ENCODE results near the gene GAGE10. TPM values are rescaled to one million over a fixed set of nuclear protein-coding genes. Genes with fewer than 3 reads are reported as not detected.

Gene GAGE10
- total and polyA plus RNA-seq, 2 donors (not counting 3 experiments of a cell fraction or from before 2014, with no cell fraction given), result not detected

DNA sequence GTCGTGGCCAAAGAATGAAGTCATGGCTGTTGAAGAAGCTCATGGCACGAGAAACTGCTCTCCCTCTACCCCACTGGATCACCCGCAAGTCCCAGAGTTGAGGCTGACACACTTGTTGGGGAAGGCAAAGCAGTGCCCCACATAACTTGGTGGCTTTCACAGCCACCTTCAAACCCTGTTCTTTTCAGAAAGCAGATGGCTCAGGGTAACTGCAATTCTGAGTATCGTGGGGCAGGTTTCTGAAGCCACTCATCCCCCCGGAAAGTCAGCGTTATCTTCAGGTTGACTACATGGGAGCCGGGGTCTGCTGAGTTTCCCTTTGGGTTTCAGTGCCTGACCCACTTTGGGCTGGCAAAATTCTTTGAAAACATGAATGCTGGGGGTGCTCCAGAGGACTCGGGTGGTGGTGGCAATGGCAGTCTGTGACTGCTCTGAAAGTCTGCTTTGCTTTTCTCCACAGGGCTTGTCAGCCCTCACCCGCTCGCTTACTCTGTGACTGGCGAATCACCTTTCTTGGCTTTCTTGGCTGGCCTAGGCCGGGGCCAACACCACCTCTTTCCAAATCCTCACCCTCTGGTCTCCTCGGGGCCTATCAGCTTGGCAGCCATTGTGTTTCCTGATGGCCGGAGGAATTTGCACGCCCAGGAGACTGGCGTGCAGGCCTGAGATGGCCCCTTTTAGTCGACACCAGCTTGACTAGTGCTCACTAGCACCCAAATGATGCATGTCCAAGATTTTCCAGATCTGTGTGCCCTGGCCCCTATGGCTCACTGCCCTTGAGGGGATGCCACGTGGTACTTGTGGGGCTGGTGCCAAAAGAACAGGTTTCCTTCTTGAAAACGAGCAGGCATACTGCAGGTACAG lies 26.5 kb upstream of the GAGE10 start:
- no peak overlapping the region for H3K4me2 ChIP-seq (ENCODE audit: insufficient read depth, low read length)
- FAIRE-seq (peak; percentile 35), DNase-seq (ENCODE audit: low read depth, low spot score) (no peak)
- peaks cover 4% of the 10 kb centered on the region for H3K79me2 ChIP-seq (ENCODE audit: control insufficient read depth, insufficient read depth, low read length)
- H3K9me1 ChIP-seq (replicated peaks; ENCODE audit: control insufficient read depth, extremely low read depth, insufficient read depth, low read length), result no peaks in the 10 kb centered on the region
- H3K27ac ChIP-seq (ENCODE audit: insufficient read depth, low read depth, low read length), result no peak overlapping the region
- no TSS peak for BruUV-seq (replicated peaks)
- no peaks in the 10 kb centered on the region for H3K36me3 ChIP-seq (ENCODE audit: control insufficient read depth in 2 of 2, extremely low read depth in 1 of 2, insufficient read depth in 2 of 2, low read length in 2 of 2)
- POLR2A ChIA-PET, result no interaction called here
- TF ChIP-seq, protein P1, sequence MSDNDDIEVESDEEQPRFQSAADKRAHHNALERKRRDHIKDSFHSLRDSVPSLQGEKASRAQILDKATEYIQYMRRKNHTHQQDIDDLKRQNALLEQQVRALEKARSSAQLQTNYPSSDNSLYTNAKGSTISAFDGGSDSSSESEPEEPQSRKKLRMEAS (IDR thresholded peaks at IDR 0.05; ENCODE audit: insufficient read depth, insufficient read length), result no peak
- TF ChIP-seq POLR2AphosphoS5 (IDR thresholded peaks at IDR 0.05; ENCODE audit: insufficient read depth, low read depth, low read length) (no peak), POLR2A (IDR thresholded peaks at IDR 0.05; ENCODE audit: low read depth, low read length) (no peak), MYC (IDR thresholded peaks at IDR 0.05; ENCODE audit: low read depth, low read length) (no peak), JUN (IDR thresholded peaks at IDR 0.05; ENCODE audit: borderline replicate concordance, insufficient read depth, insufficient read length, low read depth) (no peak)
- CTCF ChIA-PET, result no interaction called here
- no peaks in the 10 kb centered on the region for H3K4me1 ChIP-seq (ENCODE audit: control insufficient read depth, extremely low read depth, insufficient read depth, low read length)
- dilution Hi-C loops (cut with MboI; ENCODE audit: extremely low pct_ligation_motif_present, low sequenced_read_pairs) (no loop called here), intact Hi-C loops (cut with micrococcal nuclease) (loop anchor here (5.0 kb wide), 1 partner anchor 560 kb away; no protein-coding TSS in a partner anchor)
- H3K4me3 ChIP-seq (replicated peaks in 1 of 3; ENCODE audit: insufficient read depth in 1 of 3, low read depth in 1 of 3, low read length in 3 of 3), result no peak overlapping the region
- H2AFZ ChIP-seq (ENCODE audit: low read depth, low read length), result no peak overlapping the region
- H4K20me1 ChIP-seq (replicated peaks; ENCODE audit: control insufficient read depth, extremely low read depth, insufficient read depth, low read length), result no peaks in the 10 kb centered on the region
- H3K27me3 ChIP-seq (ENCODE audit: control insufficient read depth in 2 of 2, insufficient read depth in 2 of 2, low read length in 2 of 2), result no peaks in the 10 kb centered on the region
- H3K9ac ChIP-seq (replicated peaks; ENCODE audit: extremely low read depth, insufficient read depth, low read length), result no peak overlapping the region
- no peaks in the 10 kb centered on the region for H3K9me3 ChIP-seq (replicated peaks; ENCODE audit: control insufficient read depth, insufficient read depth, low read length)

DNA sequence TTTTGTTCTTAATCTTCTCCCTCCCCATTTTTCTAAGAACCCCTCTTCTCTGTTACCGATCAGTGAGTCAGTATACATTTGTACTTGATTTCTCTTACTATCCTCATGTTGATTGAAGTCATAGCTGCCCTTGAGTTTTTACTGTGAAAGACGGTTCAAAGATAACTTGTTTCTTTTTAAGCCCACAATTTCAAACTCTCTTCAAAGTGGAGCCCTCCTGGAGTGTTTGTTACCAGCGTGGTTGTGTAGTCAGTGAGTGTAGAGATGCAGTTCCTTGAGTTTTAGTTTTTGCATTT lies 26.0 kb upstream of the GAGE10 start:
- no TSS peak for BruUV-seq (replicated peaks)
- dilution Hi-C loops (cut with MboI; ENCODE audit: extremely low pct_ligation_motif_present, low sequenced_read_pairs), result no loop called here
- H3K4me1 ChIP-seq (ENCODE audit: control insufficient read depth, extremely low read depth, insufficient read depth, low read length), result no peaks in the 10 kb centered on the region

More for the DNA sequence above, 26.0 kb upstream of the GAGE10 start:
- H3K9ac ChIP-seq (replicated peaks; ENCODE audit: extremely low read depth, insufficient read depth, low read length), result no peak overlapping the region
- FAIRE-seq, result peak; percentile 50
- H3K4me2 ChIP-seq (ENCODE audit: insufficient read depth, low read length), result no peak overlapping the region
- TF ChIP-seq GATA2 (IDR thresholded peaks at IDR 0.05; ENCODE audit: insufficient read depth, insufficient read length, low read depth, low read length) (no peak), POLR2AphosphoS5 (IDR thresholded peaks at IDR 0.05; ENCODE audit: insufficient read depth, low read depth, low read length) (no peak), MYC (IDR thresholded peaks at IDR 0.05; ENCODE audit: low read depth, low read length) (no peak), FOS (IDR thresholded peaks at IDR 0.05; ENCODE audit: borderline replicate concordance, insufficient read depth, low read length) (no peak)
- ChIA-PET POLR2A (no interaction called here), CTCF (no interaction called here)
- H3K4me3 ChIP-seq (replicated peaks in 1 of 3; ENCODE audit: insufficient read depth in 1 of 3, low read depth in 1 of 3, low read length in 3 of 3), result no peak overlapping the region
- H3K79me2 ChIP-seq (ENCODE audit: control insufficient read depth, insufficient read depth, low read length), result peaks cover 1% of the 10 kb centered on the region
- DNase-seq (ENCODE audit: low read depth, low spot score), result no peak
- no peaks in the 10 kb centered on the region for H3K9me1 ChIP-seq (replicated peaks; ENCODE audit: control insufficient read depth, extremely low read depth, insufficient read depth, low read length)
- H3K27ac ChIP-seq (ENCODE audit: insufficient read depth, low read depth, low read length), result no peak overlapping the region
- intact Hi-C loops (cut with micrococcal nuclease), result loop anchor here (5.0 kb wide), 1 partner anchor 560 kb away; no protein-coding TSS in a partner anchor
- H3K9me3 ChIP-seq (replicated peaks; ENCODE audit: control insufficient read depth, insufficient read depth, low read length), result no peaks in the 10 kb centered on the region
- H3K36me3 ChIP-seq (ENCODE audit: control insufficient read depth in 2 of 2, extremely low read depth in 1 of 2, insufficient read depth in 2 of 2, low read length in 2 of 2), result no peaks in the 10 kb centered on the region
- H2AFZ ChIP-seq (ENCODE audit: low read depth, low read length), result no peak overlapping the region
- no peaks in the 10 kb centered on the region for H3K27me3 ChIP-seq (ENCODE audit: control insufficient read depth in 2 of 2, insufficient read depth in 2 of 2, low read length in 2 of 2)
- no peaks in the 10 kb centered on the region for H4K20me1 ChIP-seq (replicated peaks; ENCODE audit: control insufficient read depth, extremely low read depth, insufficient read depth, low read length)
